K562 (cell line): ENCODE data around the gene OOSP1. TPM values are rescaled to one million over a fixed set of nuclear protein-coding genes. Genes with fewer than 3 reads are reported as not detected.

Experiments used
- BCOR ChIP-seq: fragments of 450-650 bp; IDR thresholded peaks from 2 replicates; pipeline ENCODE4 v1.6.1; 2016
- CBX1 ChIP-seq: sonication (generic); IDR thresholded peaks from 2 replicates; pipeline ENCODE4 v1.6.1; 2016; ENCODE audit warnings: antibody characterized with exemption, low read depth, mild to moderate bottlenecking
- CEBPG ChIP-seq, 3 experiments: fragments of 200-800 bp in 1 of 3; sonication (Bioruptor generic) in 1 of 3; sonication (generic) in 1 of 3; formaldehyde crosslinking in 1 of 3; IDR thresholded peaks in 2 of 3; conservative IDR thresholded peaks in 1 of 3; 2 replicates each; pipeline versions ENCODE4 v1.6.1 to v1.8.0; 2016 to 2022; ENCODE audit warnings: missing compliant biosample characterization in 2 of 3, missing genetic modification characterization in 2 of 3, mild to moderate bottlenecking in 1 of 3, missing genetic modification reagents in 1 of 3
- FOXK2 ChIP-seq, 2 experiments: fragments of 450-650 bp; IDR thresholded peaks in 1 of 2; conservative IDR thresholded peaks in 1 of 2; 2 replicates each; pipeline ENCODE4 v1.6.1; 2016; ENCODE audit warnings: low read depth in 2 of 2, mild to moderate bottlenecking in 1 of 2
- HLTF ChIP-seq: fragments of 450-650 bp; IDR thresholded peaks from 2 replicates; pipeline ENCODE4 v1.6.1; 2016
- HNRNPL ChIP-seq: fragments of 200-400 bp; formaldehyde crosslinking; IDR thresholded peaks from 2 replicates; pipeline ENCODE4 v1.6.1; 2017; ENCODE audit warnings: low read depth, mild to moderate bottlenecking, low read length
- KAT2B ChIP-seq: IDR thresholded peaks from one replicate; pipeline ENCODE4 v1.6.1; 2012; ENCODE audit warnings: low read depth, mild to moderate bottlenecking, control low read depth, inconsistent platforms, low read length, moderate library complexity
- MIER1 ChIP-seq: fragments of 450-650 bp; IDR thresholded peaks from 2 replicates; pipeline ENCODE4 v1.6.1; 2016; ENCODE audit warnings: antibody characterized with exemption, mild to moderate bottlenecking, low read depth
- MTA2 ChIP-seq: fragments of 450-650 bp; IDR thresholded peaks from 2 replicates; pipeline ENCODE4 v1.6.1; 2016; ENCODE audit warnings: low read depth
- MTA3 ChIP-seq: fragments of 450-650 bp; formaldehyde crosslinking; IDR thresholded peaks from 2 replicates; pipeline ENCODE4 v1.6.1; 2017; ENCODE audit warnings: mild to moderate bottlenecking, borderline replicate concordance
- PCBP2 ChIP-seq: fragments of 200-400 bp; formaldehyde crosslinking; IDR thresholded peaks from 2 replicates; pipeline ENCODE4 v1.6.1; 2018; ENCODE audit warnings: low read length, low read depth, mild to moderate bottlenecking, moderate library complexity; ENCODE audit not compliant: poor library complexity, severe bottlenecking
- POLR2G ChIP-seq: fragments of 200-400 bp; formaldehyde crosslinking; IDR thresholded peaks from 2 replicates; pipeline ENCODE4 v1.6.1; 2017; ENCODE audit warnings: low read depth, mild to moderate bottlenecking, antibody characterized with exemption, low read length, moderate library complexity
- RFX1 ChIP-seq: fragments of 450-650 bp; IDR thresholded peaks from 2 replicates; pipeline ENCODE4 v1.6.1; 2016; ENCODE audit warnings: mild to moderate bottlenecking, moderate library complexity
- RFX5 ChIP-seq: IDR thresholded peaks from 2 replicates; pipeline ENCODE4 v1.6.1; 2011; ENCODE audit warnings: low read depth, mild to moderate bottlenecking, improper control_type of control experiment, low read length
- RFX7 ChIP-seq: fragments of 250-450 bp; sonication (Bioruptor Pico); IDR thresholded peaks from 2 replicates; pipeline ENCODE4 v1.5.1; 2021; ENCODE audit warnings: mild to moderate bottlenecking
- SLC30A9 ChIP-seq: fragments of 250-450 bp; sonication (Bioruptor Pico); IDR thresholded peaks from 2 replicates; pipeline ENCODE4 v1.8.0; 2022; ENCODE audit warnings: mild to moderate bottlenecking, moderate library complexity
- SRSF1 ChIP-seq: fragments of 200-400 bp; formaldehyde crosslinking; IDR thresholded peaks from 2 replicates; pipeline ENCODE4 v1.6.1; 2017; ENCODE audit warnings: mild to moderate bottlenecking, low read depth, low read length, moderate library complexity
- ZC3H4 ChIP-seq: sonication (generic); formaldehyde crosslinking; IDR thresholded peaks from 2 replicates; pipeline ENCODE4 v1.9.0; 2021; ENCODE audit warnings: missing genetic modification reagents, borderline replicate concordance
- ZMIZ1 ChIP-seq, 2 experiments: fragments of 150-350 bp in 1 of 2; IDR thresholded peaks; 2 replicates each; pipeline ENCODE4 v1.6.1; 2012 to 2016; ENCODE audit warnings: low read depth in 2 of 2, low read length in 2 of 2, mild to moderate bottlenecking in 1 of 2, moderate library complexity in 1 of 2
- ZNF134 ChIP-seq: fragments of 250-450 bp; sonication (Bioruptor Pico); conservative IDR thresholded peaks from 2 replicates; pipeline ENCODE4 v1.4.0; 2020
- ZNF507 ChIP-seq: conservative IDR thresholded peaks from 2 replicates; pipeline ENCODE4 v1.6.1; 2017; ENCODE audit warnings: missing genetic modification characterization, missing compliant biosample characterization
- ZNF551 ChIP-seq: fragments of 250-450 bp; sonication (Bioruptor Pico); IDR thresholded peaks from 2 replicates; pipeline ENCODE4 v1.5.0; 2021; ENCODE audit warnings: mild to moderate bottlenecking, moderate library complexity
- ZNF584 ChIP-seq: fragments of 200-800 bp; sonication (Bioruptor generic); IDR thresholded peaks from 2 replicates; pipeline ENCODE4 v1.6.1; 2016; ENCODE audit warnings: low read depth, mild to moderate bottlenecking, missing genetic modification characterization, missing compliant biosample characterization
- ZNF586 ChIP-seq: fragments of 450-650 bp; formaldehyde crosslinking; conservative IDR thresholded peaks from 2 replicates; pipeline ENCODE4 v1.4.0; 2020; ENCODE audit warnings: mild to moderate bottlenecking, moderate library complexity
- polyA plus RNA-seq, 8 experiments: library from polyadenylated mRNA; depleted of rRNA in 4 of 8; stranded (reverse) in 5 of 8; unstranded in 3 of 8; fragments of >200 nt; fragmentation: Nextera tagmentation in 2 of 8; fragmentation: Illumina TruSeq in 1 of 8; extraction: Ambion mirVana in 2 of 8; extraction: Trizol in 1 of 8; gene quantifications; 2 replicates each; pipeline versions ENCODE4 v1.2.1 to v1.2.3, GENCODE V29; 2011 to 2014; ENCODE audit warnings: inconsistent platforms in 1 of 8, missing spikeins in 1 of 8
- total RNA-seq, 7 experiments: library from RNA; depleted of rRNA in 6 of 7; stranded (reverse); fragments of >200 nt in 6 of 7; fragmentation: Illumina TruSeq in 2 of 7; extraction: Trizol in 2 of 7; gene quantifications; 2 replicates each; pipeline versions ENCODE4 v1.2.1 to v1.2.3, GENCODE V29; 2011 to 2021; ENCODE audit warnings: low replicate concordance in 1 of 7
- TF ChIP-seq, protein P1 (sequence below): sonication (generic); formaldehyde crosslinking; IDR thresholded peaks from 2 replicates; pipeline ENCODE4 v1.8.1; 2023; ENCODE audit warnings: mild to moderate bottlenecking, missing genetic modification reagents

OOSP1 gene
- total and polyA plus RNA-seq, 9 of the 15 experiments (the other 6 are each of a cell fraction or from before 2014, with no cell fraction given): 0.14 to 3.0 (median 0.61) TPM

DNA sequence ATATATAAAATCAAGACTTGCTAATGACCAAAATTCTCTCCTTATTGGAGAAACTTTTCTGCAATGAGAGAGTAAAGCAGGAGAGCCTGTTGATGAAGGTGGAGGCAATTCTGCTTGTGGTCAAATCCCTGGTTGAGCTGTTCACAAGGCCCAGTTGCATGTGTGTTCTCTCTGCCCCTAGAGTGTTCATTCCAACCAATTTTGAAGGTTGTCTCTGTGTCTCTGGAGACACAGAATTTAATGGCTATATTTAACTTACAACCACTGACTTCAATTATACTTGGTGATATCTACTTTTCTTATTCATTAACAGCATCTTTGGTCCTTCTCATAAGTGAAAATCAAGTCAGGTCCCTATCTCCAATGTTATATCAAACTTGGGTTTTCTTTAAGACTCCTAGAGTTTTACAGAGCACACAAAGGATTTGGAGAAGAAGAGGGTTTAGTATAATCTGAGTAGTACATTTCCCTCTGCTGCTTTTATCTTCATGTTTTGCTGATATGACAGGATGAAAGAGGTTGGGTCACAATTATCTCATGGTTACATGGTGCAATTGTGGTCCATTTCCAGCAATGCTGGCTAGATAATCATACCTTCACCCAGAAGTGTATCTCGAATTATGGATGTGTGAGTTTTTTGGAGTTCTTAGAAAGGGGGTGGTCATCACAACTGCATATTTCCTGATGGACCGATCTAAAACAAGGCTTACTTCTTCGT, 29.6 kb downstream of the OOSP1 start (continued):
- TF ChIP-seq ZMIZ1 (IDR thresholded peaks at IDR 0.05; ENCODE audit: low read depth in 2 of 2, low read length in 2 of 2) (peak in 1 of 2 experiments; percentile 54; a peak in 1 of 4 replicates), ZNF507 (no peak), SRSF1 (no peak), ZNF584 (CRISPR knock-in tag) (no peak), RFX5 (no peak), MTA2 (peak; percentile 79), PCBP2 (no peak), ZC3H4 (CRISPR knock-in tag) (no peak), CEBPG (CRISPR knock-in tag; IDR thresholded peaks at IDR 0.05) (peak; percentile 99), CEBPG (tag; conservative IDR thresholded peaks at IDR 0.05 in 1 of 2, IDR thresholded peaks at IDR 0.05 in 1 of 2) (peak; percentile 18 to 91; a peak in 2 of 4 replicates), ZNF134 (CRISPR knock-in tag) (no peak), RFX1 (no peak), BCOR (peak; percentile 60; the same call in 1 of the 2 replicates), FOXK2 (conservative IDR thresholded peaks at IDR 0.05 in 1 of 2, IDR thresholded peaks at IDR 0.05 in 1 of 2; ENCODE audit: low read depth in 2 of 2) (no peak), MTA3 (no peak), KAT2B (no peak), HNRNPL (no peak), ZNF551 (CRISPR knock-in tag) (no peak), RFX7 (CRISPR knock-in tag) (no peak), HLTF (no peak), POLR2G (no peak), ZNF586 (CRISPR knock-in tag) (0 out of 2 replicates have a peak, but pooled peaks have one; percentile 74), MIER1 (no peak), CBX1 (no peak), SLC30A9 (no peak)
- TF ChIP-seq, protein P1, sequence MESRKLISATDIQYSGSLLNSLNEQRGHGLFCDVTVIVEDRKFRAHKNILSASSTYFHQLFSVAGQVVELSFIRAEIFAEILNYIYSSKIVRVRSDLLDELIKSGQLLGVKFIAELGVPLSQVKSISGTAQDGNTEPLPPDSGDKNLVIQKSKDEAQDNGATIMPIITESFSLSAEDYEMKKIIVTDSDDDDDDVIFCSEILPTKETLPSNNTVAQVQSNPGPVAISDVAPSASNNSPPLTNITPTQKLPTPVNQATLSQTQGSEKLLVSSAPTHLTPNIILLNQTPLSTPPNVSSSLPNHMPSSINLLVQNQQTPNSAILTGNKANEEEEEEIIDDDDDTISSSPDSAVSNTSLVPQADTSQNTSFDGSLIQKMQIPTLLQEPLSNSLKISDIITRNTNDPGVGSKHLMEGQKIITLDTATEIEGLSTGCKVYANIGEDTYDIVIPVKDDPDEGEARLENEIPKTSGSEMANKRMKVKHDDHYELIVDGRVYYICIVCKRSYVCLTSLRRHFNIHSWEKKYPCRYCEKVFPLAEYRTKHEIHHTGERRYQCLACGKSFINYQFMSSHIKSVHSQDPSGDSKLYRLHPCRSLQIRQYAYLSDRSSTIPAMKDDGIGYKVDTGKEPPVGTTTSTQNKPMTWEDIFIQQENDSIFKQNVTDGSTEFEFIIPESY (CRISPR knock-in tag): no peak
